ENCODE measurements around the gene ARIH1. TPM values are rescaled to one million over a fixed set of nuclear protein-coding genes. Genes with fewer than 3 reads are reported as not detected.
A peak's percentile ranks its signal among the peaks of the same experiment; 100 is the strongest.
"Not testable (repeated sequence)": the region's sequence is repeated elsewhere in the genome, so short reads cannot be mapped to it uniquely, and the experiment has no call there.

The ARIH1 gene, protein sequence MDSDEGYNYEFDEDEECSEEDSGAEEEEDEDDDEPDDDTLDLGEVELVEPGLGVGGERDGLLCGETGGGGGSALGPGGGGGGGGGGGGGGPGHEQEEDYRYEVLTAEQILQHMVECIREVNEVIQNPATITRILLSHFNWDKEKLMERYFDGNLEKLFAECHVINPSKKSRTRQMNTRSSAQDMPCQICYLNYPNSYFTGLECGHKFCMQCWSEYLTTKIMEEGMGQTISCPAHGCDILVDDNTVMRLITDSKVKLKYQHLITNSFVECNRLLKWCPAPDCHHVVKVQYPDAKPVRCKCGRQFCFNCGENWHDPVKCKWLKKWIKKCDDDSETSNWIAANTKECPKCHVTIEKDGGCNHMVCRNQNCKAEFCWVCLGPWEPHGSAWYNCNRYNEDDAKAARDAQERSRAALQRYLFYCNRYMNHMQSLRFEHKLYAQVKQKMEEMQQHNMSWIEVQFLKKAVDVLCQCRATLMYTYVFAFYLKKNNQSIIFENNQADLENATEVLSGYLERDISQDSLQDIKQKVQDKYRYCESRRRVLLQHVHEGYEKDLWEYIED
- total RNA-seq (100 to 1,000 TPM in 4 of 7 donors, 10 to 100 TPM in 3; 46.2 to 171 (median 147) TPM), polyA plus RNA-seq (10 to 100 TPM; 14.8 to 24.2 (median 15.5) TPM)
- long read RNA-seq, donor 1, full-length matches to known transcripts: 4 of 4 reads
- long read RNA-seq, donor 1, partial matches to known transcripts: 0 of 4 reads
- long read RNA-seq, donor 1, other reads (novel, unspliced or antisense): 0 of 4 reads
- long read RNA-seq, donor 2, full-length matches to known transcripts: 3 of 3 reads
- long read RNA-seq, donor 2, partial matches to known transcripts: 0 of 3 reads
- long read RNA-seq, donor 2, other reads (novel, unspliced or antisense): 0 of 3 reads

DNA sequence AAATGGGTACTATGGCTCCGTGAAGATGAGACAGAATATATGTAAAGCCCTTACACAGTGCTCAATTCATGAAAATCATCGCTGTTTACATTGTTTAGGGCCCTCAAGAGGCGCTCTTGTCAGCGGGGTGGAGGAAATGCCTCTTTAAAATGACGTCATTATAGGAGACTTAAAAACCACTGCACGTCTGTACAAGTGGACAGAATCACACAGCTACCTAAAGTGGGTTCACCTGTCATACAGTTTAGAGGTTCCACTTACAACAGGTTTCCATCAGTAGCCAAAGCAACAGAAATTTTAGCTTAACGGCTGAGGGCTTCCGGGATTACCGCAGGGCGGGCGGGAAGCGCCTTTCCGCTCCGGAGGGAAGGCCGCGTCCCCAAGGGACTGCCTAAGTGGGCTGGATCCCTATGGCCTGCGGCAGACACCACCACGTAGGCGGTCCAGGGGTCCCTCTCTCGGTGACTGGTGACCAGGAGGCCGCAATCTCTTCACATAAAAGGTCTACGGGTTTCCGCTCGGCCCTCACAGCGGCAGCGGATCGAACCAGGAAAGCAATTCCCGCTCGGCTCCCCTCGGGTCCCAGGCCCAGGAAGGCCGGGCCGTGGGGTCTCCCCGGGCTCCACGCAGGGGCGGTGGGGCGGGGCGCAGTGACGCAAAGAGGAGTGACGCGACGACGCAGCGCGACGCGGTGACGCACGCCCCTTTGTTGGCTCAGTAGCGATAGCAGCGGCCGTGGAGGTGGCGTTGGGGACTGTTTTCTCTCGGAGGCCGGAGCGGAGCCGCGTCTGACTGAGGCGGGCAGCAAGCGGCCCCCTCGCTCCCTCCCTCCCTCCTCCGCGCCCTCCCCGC is at the start of gene ARIH1:
Gene ARIH1, plus strand, starts transcription at position 717 of the 852 bp plus-strand sequence. CDS start 310 bp downstream, outside the sequence.
- H3K27ac ChIP-seq: peak within 1 kb of the TSS; percentile 98 to 100 (median 100)
- intact Hi-C loops (cut with DNase I; ENCODE audit: low total_unique reads): no loop called here
- DNase-seq: peak; percentile 98
- no peaks in the 10 kb centered on the region for H3K27me3 ChIP-seq (replicated peaks in 1 of 7)
- H3K36me3 ChIP-seq: peaks cover 0 to 28% (median 4%) of the 10 kb centered on the region in 6 donors
- H3K4me3 ChIP-seq: peak within 1 kb of the TSS; percentile 59 to 91 (median 74)
- TF ChIP-seq, protein P1, sequence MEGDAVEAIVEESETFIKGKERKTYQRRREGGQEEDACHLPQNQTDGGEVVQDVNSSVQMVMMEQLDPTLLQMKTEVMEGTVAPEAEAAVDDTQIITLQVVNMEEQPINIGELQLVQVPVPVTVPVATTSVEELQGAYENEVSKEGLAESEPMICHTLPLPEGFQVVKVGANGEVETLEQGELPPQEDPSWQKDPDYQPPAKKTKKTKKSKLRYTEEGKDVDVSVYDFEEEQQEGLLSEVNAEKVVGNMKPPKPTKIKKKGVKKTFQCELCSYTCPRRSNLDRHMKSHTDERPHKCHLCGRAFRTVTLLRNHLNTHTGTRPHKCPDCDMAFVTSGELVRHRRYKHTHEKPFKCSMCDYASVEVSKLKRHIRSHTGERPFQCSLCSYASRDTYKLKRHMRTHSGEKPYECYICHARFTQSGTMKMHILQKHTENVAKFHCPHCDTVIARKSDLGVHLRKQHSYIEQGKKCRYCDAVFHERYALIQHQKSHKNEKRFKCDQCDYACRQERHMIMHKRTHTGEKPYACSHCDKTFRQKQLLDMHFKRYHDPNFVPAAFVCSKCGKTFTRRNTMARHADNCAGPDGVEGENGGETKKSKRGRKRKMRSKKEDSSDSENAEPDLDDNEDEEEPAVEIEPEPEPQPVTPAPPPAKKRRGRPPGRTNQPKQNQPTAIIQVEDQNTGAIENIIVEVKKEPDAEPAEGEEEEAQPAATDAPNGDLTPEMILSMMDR (IDR thresholded peaks at IDR 0.05 in 8 of 11, conservative IDR thresholded peaks at IDR 0.05 in 3 of 11): peak in 7 of 11 experiments; percentile 3 to 50 (median 35)
- TF ChIP-seq POLR2AphosphoS5 (IDR thresholded peaks at IDR 0.05) (peak; percentile 100), POLR2A (IDR thresholded peaks at IDR 0.05) (peak; percentile 93 to 98 (median 95))
- no peaks in the 10 kb centered on the region for H3K9me3 ChIP-seq
- WGBS, 5 donors: 0 to 2% (median 0%) methylated on average over 20 to 63 of the region's 63 CpGs
- H3K4me1 ChIP-seq: peaks cover 37 to 55% (median 48%) of the 10 kb centered on the region in 6 donors

DNA sequence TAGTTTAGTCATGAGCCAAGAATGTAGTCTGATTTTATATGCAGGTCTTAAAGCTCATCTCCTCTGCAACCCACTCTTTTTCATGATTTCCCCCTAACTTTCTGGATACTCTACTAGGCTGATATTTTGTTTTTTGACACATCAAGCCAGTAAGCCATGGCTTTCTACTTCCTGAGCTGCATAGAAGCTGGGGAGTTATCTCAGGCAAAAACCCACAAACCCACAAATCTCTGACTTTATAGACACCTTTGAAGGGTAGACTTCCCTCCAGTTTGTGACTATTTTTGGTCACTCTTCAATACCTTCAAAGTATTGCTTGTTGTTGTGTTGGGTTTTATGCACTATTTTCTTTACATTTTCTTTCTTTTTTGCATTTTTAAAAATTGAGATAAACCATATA is 47.4 kb upstream of the ARIH1 start:
- no peak for TF ChIP-seq POLR2AphosphoS5 (IDR thresholded peaks at IDR 0.05)
- TF ChIP-seq, protein P1 (IDR thresholded peaks at IDR 0.05 in 8 of 11, conservative IDR thresholded peaks at IDR 0.05 in 3 of 11): no peak
- no peak for TF ChIP-seq POLR2A (IDR thresholded peaks at IDR 0.05)
- no peak for DNase-seq
- no peaks in the 10 kb centered on the region for H3K27me3 ChIP-seq (replicated peaks in 1 of 7)
- H3K36me3 ChIP-seq: no peaks in the 10 kb centered on the region
- intact Hi-C loops (cut with DNase I; ENCODE audit: low total_unique reads): no loop called here
- H3K4me3 ChIP-seq: no peak overlapping the region
- peaks cover 8 to 43% (median 35%) of the 10 kb centered on the region in 8 donors for H3K9me3 ChIP-seq
- no peak overlapping the region for H3K27ac ChIP-seq
- no peaks in the 10 kb centered on the region for H3K4me1 ChIP-seq

DNA sequence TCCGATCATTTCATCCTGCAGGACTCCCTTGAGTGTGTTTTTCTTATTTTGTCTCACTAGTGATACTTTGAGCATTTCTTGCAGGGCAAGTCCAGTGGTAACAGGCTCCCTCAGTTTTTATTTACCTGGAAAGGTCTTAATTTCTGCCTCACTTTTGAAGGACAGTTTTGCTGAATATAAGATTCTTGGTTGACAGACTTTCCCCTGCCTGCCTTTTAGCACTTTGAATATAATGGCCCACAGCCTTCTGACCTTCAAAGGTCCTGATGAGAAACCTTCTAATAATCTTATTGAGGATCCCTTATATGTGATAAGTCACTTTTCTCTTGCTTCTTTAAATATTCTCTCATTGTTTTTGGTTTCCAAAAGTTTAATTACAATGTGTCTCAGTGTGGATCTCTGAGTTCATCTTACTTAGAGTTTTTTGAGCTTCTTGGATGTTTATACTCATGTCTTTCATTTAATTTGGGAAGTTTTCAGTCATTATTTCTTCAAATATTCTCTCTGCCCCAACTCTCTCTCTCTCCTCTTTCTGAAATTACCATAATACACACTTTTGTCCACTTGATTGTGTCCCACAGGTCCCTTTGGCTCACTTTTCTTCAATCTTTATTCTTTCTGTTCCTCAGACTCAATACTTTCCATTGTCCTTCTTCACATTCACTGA is 36.3 kb upstream of the ARIH1 start:
- intact Hi-C loops (cut with DNase I; ENCODE audit: low total_unique reads): no loop called here
- Histone ChIP-seq H3K4me1 (no peaks in the 10 kb centered on the region), H3K27me3 (replicated peaks in 1 of 7) (peaks cover 0 to 22% (median 4%) of the 10 kb centered on the region in 7 donors), H3K27ac (no peak overlapping the region), H3K9me3 (peaks cover 5 to 32% (median 25%) of the 10 kb centered on the region in 8 donors), H3K36me3 (no peaks in the 10 kb centered on the region), H3K4me3 (no peak overlapping the region)
- no peak for DNase-seq
- 82 to 94% (median 86%) methylated on average over 1 of the region's 1 CpG for WGBS, 5 donors
- TF ChIP-seq, protein P1 (IDR thresholded peaks at IDR 0.05 in 8 of 11, conservative IDR thresholded peaks at IDR 0.05 in 3 of 11): no peak
- TF ChIP-seq POLR2AphosphoS5 (IDR thresholded peaks at IDR 0.05) (no peak), POLR2A (IDR thresholded peaks at IDR 0.05) (no peak)

DNA sequence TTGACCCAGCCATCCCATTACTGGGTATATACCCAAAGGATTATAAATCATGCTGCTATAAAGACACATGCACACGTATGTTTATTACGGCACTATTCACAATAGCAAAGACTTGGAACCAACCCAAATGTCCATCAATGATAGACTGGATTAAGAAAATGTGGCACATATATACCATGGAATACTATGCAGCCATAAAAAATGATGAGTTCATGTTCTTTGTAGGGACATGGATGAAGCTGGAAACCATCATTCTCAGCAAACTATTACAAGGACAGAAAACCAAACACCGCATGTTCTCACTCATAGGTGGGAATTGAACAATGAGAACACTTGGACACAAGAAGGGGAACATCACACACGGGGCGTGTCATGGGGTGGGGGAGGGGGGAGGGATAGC is 31.3 kb upstream of the ARIH1 start:
- H3K36me3 ChIP-seq; intact Hi-C loops (cut with DNase I; ENCODE audit: low total_unique reads); DNase-seq; H3K4me1 ChIP-seq; H3K27ac ChIP-seq; H3K4me3 ChIP-seq; H3K27me3 ChIP-seq (replicated peaks in 1 of 7): not testable (repeated sequence)
- peaks cover 0 to 16% (median 12%) of the 10 kb centered on the region in 8 donors for H3K9me3 ChIP-seq
- WGBS, 5 donors: 72 to 93% (median 89%) methylated on average over 2 to 5 of the region's 5 CpGs

Measured in spleen (tissue), 13 donors.